Stimulated activated naive CD8-positive, alpha-beta T cell treated with anti-CD3 and anti-CD28 coated beads, Interleukin-15, Interleukin-2, amounts not matched to agents 100 ng/mL and 50 ng/mL, for 24 hours (primary cell): ENCODE results near the gene GRK1.

Experiments used
- H3K27ac Mint-ChIP-seq: one replicate; pipeline ENCODE4 v1.8.0; 2021; ENCODE audit warnings: mild to moderate bottlenecking, mixed read lengths
- H3K27me3 Mint-ChIP-seq: one replicate; pipeline ENCODE4 v1.8.0; 2021; ENCODE audit warnings: mixed read lengths
- H3K36me3 Mint-ChIP-seq: one replicate; pipeline ENCODE4 v1.8.0; 2021; ENCODE audit warnings: low read depth, mixed read lengths
- H3K4me1 Mint-ChIP-seq: one replicate; pipeline ENCODE4 v1.8.0; 2021; ENCODE audit warnings: low read depth, mixed read lengths
- H3K4me3 Mint-ChIP-seq: one replicate; pipeline ENCODE4 v1.8.0; 2021; ENCODE audit warnings: mild to moderate bottlenecking, mixed read lengths
- H3K9me3 Mint-ChIP-seq: one replicate; pipeline ENCODE4 v1.8.0; 2021; ENCODE audit warnings: mixed read lengths

GRK1 gene

GRCh38 chr13:113638806-113639205, 28.2 kb upstream of the GRK1 start:
- Mint-ChIP-seq H3K36me3 (peaks cover 74% of the 10 kb centered on the region), H3K4me3 (no peak overlapping the region), H3K27ac (no peak overlapping the region), H3K4me1 (peaks cover 11% of the 10 kb centered on the region), H3K27me3 (no peaks in the 10 kb centered on the region), H3K9me3 (no peaks in the 10 kb centered on the region)

DNA sequence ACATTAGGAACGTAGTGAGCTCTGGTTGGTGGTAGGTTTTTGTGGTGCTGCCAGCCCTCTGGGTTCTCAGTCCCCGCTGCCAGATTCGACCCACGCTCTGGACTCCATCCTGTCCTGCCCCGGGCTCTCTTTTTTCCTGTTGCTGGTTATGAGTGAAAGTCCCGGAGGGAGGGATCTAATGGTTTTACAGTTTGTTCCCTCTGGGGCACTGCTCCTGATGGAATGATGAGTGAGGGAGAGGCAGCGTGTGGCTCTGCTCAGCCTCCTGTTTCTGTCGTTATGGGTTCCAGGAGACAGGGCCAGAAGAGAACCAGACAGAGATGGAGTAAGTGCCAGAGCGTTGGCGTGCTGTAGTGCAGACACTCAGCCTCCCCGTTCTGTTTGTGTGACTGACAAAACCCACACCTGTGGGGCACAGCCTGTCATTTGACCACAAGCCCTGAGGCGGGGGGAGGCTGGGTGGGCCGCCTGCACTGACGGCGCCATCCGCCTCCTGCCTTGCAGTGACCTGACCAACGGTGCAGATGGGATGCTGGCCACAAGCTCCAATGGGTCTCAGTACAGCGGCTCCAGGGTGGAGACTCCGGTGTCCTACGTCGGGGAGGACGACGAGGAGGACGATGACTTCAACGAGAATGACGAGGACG, 27.3 kb upstream of the GRK1 start:
- H3K4me1 Mint-ChIP-seq = peaks cover 5% of the 10 kb centered on the region
- no peaks in the 10 kb centered on the region for H3K9me3 Mint-ChIP-seq
- no peak overlapping the region for H3K4me3 Mint-ChIP-seq
- no peak overlapping the region for H3K27ac Mint-ChIP-seq
- peaks cover 64% of the 10 kb centered on the region for H3K36me3 Mint-ChIP-seq
- no peaks in the 10 kb centered on the region for H3K27me3 Mint-ChIP-seq

GRCh38 chr13:113641426-113641825, 25.6 kb upstream of the GRK1 start:
- Mint-ChIP-seq H3K27ac (no peak overlapping the region), H3K36me3 (peaks cover 52% of the 10 kb centered on the region), H3K4me1 (peaks cover 10% of the 10 kb centered on the region), H3K9me3 (no peaks in the 10 kb centered on the region), H3K27me3 (no peaks in the 10 kb centered on the region), H3K4me3 (no peak overlapping the region)

GRCh38 chr13:113642563-113642962, 24.5 kb upstream of the GRK1 start:
- Mint-ChIP-seq H3K27ac (no peak overlapping the region), H3K36me3 (peaks cover 43% of the 10 kb centered on the region), H3K4me3 (no peak overlapping the region)

GRCh38 chr13:113643593-113643992, 23.4 kb upstream of the GRK1 start:
- Mint-ChIP-seq H3K9me3 (no peaks in the 10 kb centered on the region), H3K4me1 (peaks cover 17% of the 10 kb centered on the region), H3K27me3 (no peaks in the 10 kb centered on the region), H3K4me3 (no peak overlapping the region), H3K27ac (no peak overlapping the region), H3K36me3 (peaks cover 35% of the 10 kb centered on the region)

More at GRCh38 chr13:113642563-113642962, 24.5 kb upstream of the GRK1 start:
- H3K27me3 Mint-ChIP-seq = no peaks in the 10 kb centered on the region
- H3K9me3 Mint-ChIP-seq = no peaks in the 10 kb centered on the region
- peaks cover 17% of the 10 kb centered on the region for H3K4me1 Mint-ChIP-seq

DNA sequence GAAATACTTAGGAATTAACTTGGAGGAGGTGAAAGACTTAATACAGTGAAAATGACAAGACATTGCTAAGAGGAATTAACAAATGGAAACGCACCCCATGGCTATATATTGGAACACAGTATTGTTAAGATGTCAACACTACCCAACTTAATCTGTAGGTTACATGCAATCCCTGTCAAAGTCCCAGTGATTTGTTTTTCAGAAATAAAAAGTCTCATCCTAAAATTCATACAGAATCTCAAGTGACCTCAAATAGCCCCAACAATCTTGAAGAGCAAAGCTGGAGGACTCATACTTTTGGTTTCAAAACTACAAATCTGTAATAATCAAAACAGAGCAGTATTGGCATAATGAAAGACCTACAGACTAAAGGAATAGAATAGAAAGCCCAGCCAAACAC, 22.2 kb upstream of the GRK1 start:
- H3K4me3 Mint-ChIP-seq = no peak overlapping the region
- H3K27ac Mint-ChIP-seq = no peak overlapping the region
- no peaks in the 10 kb centered on the region for H3K27me3 Mint-ChIP-seq
- no peaks in the 10 kb centered on the region for H3K9me3 Mint-ChIP-seq
- H3K4me1 Mint-ChIP-seq = peaks cover 17% of the 10 kb centered on the region
- H3K36me3 Mint-ChIP-seq = peaks cover 24% of the 10 kb centered on the region

DNA sequence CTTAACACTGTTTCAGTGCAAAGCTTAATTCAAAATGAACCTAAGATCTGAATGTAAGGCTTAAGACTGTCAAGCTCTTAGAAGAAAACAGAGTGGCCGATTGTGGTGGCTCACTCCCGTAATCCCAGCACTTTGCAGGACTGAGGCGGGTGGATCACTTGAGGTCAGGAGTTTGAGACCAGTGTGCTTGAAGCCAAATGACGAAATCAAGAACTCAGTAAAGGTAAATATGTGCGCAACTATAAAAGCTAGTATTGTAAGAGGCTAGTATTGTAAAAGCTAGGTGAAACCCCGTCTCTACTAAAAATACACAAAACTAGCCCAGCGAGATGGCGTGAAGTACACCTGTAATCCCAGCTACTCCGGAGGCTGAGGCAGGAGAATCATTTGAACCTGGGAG, 21.7 kb upstream of the GRK1 start:
- H3K27ac Mint-ChIP-seq = no peak overlapping the region
- no peaks in the 10 kb centered on the region for H3K27me3 Mint-ChIP-seq
- peaks cover 19% of the 10 kb centered on the region for H3K36me3 Mint-ChIP-seq
- no peaks in the 10 kb centered on the region for H3K9me3 Mint-ChIP-seq
- peaks cover 17% of the 10 kb centered on the region for H3K4me1 Mint-ChIP-seq
- H3K4me3 Mint-ChIP-seq = no peak overlapping the region

DNA sequence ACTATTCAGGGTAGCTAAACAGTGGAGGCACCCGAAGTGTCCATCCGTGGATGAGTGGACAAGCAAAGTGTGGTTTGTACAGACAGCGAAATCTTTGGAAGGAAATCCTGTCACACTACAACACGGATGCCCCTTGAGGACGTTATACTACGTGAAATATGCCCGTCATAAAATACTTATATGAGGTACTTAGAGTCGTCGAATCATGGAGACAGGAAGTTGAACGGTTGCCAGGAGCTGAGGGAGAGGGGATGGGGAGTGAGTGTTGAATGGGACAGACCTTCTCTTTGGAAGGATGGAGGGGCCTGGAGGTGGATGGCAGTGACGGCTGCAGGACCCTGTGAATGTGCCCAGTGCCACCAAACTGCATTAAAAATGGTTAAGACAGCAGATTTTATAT, 20.6 kb upstream of the GRK1 start:
- Mint-ChIP-seq H3K4me1 (peaks cover 17% of the 10 kb centered on the region), H3K27ac (no peak overlapping the region), H3K36me3 (peaks cover 12% of the 10 kb centered on the region), H3K27me3 (no peaks in the 10 kb centered on the region), H3K9me3 (no peaks in the 10 kb centered on the region), H3K4me3 (no peak overlapping the region)

- Mint-ChIP-seq H3K9me3 (no peaks in the 10 kb centered on the region), H3K27ac (no peak overlapping the region), H3K4me3 (no peak overlapping the region), H3K27me3 (no peaks in the 10 kb centered on the region), H3K36me3 (peaks cover 7% of the 10 kb centered on the region), H3K4me1 (peaks cover 17% of the 10 kb centered on the region)
Observed at GRCh38 chr13:113646921-113647340, 20.1 kb upstream of the GRK1 start.

DNA sequence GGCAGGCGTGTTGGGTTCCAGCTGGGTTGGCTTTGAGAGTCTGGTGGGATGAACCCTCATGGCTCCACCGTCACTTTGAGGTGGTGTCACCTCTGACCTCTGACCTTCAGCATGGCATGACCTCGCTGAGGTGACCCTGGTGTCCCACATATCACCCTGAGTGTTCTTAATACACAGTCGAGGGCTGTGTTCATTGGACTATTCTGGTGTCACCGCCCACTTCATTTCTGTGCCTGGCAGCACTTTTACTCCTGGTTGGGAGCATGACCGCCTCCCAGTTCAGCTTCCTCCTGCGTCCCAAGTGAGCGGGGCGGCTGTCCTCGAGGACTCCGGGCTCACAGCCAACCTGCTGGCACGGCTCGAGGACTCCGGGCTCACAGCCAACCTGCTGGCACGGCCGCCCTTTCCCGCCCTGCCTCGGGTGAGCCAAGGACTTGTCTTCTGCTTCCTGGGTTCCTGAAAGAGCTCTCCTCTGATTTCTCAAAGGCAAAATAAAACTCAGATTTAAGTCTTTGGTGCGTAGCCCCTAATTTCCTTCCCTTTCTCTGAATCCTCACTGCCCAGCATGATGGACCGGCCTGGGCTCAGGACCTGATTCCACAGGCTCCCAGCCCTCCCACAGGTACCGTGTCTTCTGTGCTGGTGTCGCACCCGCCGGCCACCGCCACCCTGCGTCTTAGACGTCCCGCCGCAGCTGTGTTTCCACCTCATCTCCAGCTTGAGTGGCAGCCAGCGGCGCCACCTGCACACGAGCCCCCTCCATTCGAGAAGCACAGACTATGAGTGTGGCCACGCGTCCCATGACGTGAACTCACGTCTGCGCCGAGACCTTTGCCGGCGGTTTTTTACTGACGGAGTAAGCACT, 19.4 kb upstream of the GRK1 start:
- Mint-ChIP-seq H3K4me3 (no peak overlapping the region), H3K27me3 (no peaks in the 10 kb centered on the region), H3K27ac (no peak overlapping the region), H3K9me3 (no peaks in the 10 kb centered on the region), H3K4me1 (peaks cover 17% of the 10 kb centered on the region), H3K36me3 (peaks cover under 1% of the 10 kb centered on the region)

GRCh38 chr13:113648216-113648610, 18.8 kb upstream of the GRK1 start:
- H3K27ac Mint-ChIP-seq = no peak overlapping the region
- no peaks in the 10 kb centered on the region for H3K27me3 Mint-ChIP-seq
- no peak overlapping the region for H3K4me3 Mint-ChIP-seq
- no peaks in the 10 kb centered on the region for H3K36me3 Mint-ChIP-seq
- H3K4me1 Mint-ChIP-seq = peaks cover 19% of the 10 kb centered on the region
- no peaks in the 10 kb centered on the region for H3K9me3 Mint-ChIP-seq

- H3K9me3 Mint-ChIP-seq = no peaks in the 10 kb centered on the region
- H3K4me3 Mint-ChIP-seq = no peak overlapping the region
- no peak overlapping the region for H3K27ac Mint-ChIP-seq
- H3K4me1 Mint-ChIP-seq = peaks cover 29% of the 10 kb centered on the region
- no peaks in the 10 kb centered on the region for H3K27me3 Mint-ChIP-seq
- no peaks in the 10 kb centered on the region for H3K36me3 Mint-ChIP-seq
Observed at GRCh38 chr13:113649212-113649611, 17.8 kb upstream of the GRK1 start.

DNA sequence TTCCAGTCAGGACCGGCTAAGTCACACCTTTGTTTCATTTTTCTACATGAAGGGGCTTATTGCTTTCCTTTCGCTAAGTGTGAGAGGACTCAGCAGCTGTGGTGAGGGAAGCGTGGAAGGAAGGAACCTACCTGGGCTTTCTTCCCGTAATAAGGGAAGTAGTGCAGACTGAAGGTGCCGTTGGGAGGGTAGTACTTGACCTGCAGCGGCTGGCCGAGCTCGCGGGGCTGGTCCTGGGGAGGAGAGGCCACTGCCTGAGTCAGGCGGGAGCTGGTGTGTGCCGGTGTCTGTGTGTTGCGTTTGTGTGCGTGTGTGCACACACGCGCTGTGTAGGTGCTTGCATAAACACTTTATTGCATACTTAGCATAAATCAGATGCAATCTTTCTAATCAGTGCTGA, 16.7 kb upstream of the GRK1 start:
- no peaks in the 10 kb centered on the region for H3K27me3 Mint-ChIP-seq
- no peak overlapping the region for H3K4me3 Mint-ChIP-seq
- peaks cover 27% of the 10 kb centered on the region for H3K4me1 Mint-ChIP-seq
- H3K36me3 Mint-ChIP-seq = no peaks in the 10 kb centered on the region
- no peak overlapping the region for H3K27ac Mint-ChIP-seq
- no peaks in the 10 kb centered on the region for H3K9me3 Mint-ChIP-seq

GRCh38 chr13:113650731-113651148, 16.3 kb upstream of the GRK1 start:
- H3K27me3 Mint-ChIP-seq = no peaks in the 10 kb centered on the region
- no peaks in the 10 kb centered on the region for H3K9me3 Mint-ChIP-seq
- no peaks in the 10 kb centered on the region for H3K36me3 Mint-ChIP-seq
- peaks cover 25% of the 10 kb centered on the region for H3K4me1 Mint-ChIP-seq
- H3K4me3 Mint-ChIP-seq = no peak overlapping the region
- no peak overlapping the region for H3K27ac Mint-ChIP-seq

DNA sequence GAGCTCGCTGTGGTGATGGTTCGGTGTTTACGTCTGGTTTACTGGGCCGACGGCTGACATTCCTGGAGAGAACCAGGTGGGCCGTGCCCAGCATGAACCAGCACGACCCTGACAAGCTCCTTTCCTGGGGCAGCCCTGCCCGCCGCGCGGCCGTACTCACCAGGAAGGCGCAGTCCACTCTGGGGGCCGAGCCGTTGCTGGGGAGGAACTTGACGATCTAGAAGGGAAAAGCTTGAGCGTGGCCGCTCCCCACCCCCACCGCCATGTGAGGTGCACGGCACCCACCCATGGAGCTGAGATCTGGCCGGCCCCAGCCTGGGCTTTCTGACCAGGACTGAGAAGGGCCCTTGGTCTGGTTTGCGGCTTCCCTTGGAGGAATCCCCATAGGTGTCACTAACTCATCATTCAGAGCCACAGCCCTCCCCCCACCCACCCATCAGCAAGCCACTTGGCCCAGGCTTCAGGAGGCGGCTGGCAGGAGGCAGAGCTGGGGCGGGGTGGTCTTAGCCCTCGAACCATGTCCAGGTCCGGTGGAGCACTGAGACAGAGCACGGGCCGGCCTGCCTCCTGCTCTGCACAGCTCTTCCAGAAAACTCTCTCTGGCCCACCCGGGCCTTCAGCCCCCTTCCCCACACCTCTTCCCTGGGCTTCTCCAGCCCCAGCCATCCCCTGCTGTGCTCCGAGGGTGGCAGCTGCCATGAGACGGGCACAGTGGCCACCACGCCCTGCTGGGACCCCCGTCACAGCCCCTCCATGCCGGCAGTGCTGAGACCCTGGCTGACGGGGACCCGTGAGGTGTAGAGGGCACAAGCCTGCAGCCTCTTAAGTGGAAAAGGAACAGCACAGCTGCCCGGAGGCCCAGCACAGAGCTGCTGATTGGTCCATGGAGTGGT, 15.3 kb upstream of the GRK1 start:
- Mint-ChIP-seq H3K27ac (no peak overlapping the region), H3K9me3 (no peaks in the 10 kb centered on the region), H3K4me3 (no peak overlapping the region), H3K36me3 (no peaks in the 10 kb centered on the region), H3K27me3 (no peaks in the 10 kb centered on the region), H3K4me1 (peaks cover 17% of the 10 kb centered on the region)
